ENCODE results near the gene SLIT2.

GRCh38 chr4:20251031-20251795 lies 492 bp upstream of the SLIT2 start:
- TF ChIP-seq CTCF (IDR thresholded peaks at IDR 0.05; ENCODE audit: insufficient read depth, low read depth, low read length), result no peak
- no peak for TF ChIP-seq EZH2 (IDR thresholded peaks at IDR 0.05; ENCODE audit: insufficient read depth, low read length)
